Stimulated activated CD8-positive, alpha-beta memory T cell treated with anti-CD3 and anti-CD28 coated beads, Interleukin-15, amount 100 ng/mL, for 1 hour (primary cell): ENCODE results near the gene PRMT7.
"Not testable (repeated sequence)": the region's sequence is repeated elsewhere in the genome, so short reads cannot be mapped to it uniquely, and the experiment has no call there.

ENCODE experiments used
- DNase-seq: peaks from one replicate; pipeline ENCODE4 v3.0.0-alpha.2; 2020; ENCODE audit warnings: low read depth

The PRMT7 gene

DNA sequence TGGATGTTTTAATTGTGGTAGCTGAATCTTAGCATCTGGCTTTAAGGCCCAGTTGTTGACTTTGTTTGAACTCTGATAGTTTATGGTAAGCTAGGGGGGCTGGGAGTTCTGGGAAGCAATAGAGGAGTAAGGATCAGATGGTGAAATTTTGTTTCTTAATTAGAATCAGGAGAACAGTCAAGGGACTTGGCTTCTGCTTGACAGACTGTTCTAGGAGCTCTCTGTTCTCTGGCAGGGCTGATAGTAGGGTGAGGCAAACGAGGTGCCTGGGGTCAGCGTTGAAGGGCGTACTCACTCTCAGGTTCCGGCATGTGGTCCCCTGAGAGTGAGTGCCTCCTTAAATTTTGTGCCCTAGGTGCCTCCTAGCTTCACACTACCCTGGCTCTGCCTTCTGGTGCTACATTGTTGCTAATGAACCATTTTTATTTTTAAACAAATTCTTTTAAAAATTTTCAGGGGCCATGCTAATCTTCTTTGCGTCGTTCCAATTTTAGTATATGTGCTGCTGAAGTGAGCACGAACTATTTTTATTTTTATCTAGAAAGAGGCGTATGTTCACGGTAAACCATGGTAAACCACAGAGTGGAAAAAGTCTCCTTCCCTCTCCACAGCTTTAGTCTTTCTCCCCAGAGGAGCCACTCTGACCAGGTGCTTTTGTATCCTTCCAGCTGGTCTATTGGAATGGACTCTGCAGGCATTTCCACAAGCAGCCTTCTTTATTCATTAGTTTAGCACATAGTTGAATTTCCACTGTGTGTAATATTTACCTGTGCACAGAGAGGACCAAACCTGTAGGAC is 26.8 kb upstream of the PRMT7 start:
- DNase-seq: no peak

DNA sequence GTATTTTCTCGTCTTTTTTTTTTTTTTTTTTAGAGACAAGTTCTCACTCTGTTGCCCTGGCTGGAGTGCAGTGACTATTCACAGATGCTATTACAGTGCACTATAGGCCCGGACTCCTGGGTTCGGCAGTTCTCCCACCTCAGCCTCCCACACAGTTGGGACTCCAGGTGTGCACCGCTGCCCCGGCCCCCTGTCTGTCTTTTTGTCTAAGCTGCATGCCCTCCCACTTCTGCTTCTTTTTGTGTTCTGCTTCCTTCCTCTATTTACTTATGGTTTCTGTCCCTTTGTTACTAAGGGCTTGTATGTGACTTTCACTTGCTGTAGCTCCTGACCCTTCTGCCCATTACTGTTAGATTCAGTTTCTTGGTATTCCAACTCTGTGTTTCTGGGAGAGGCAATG is 26.0 kb upstream of the PRMT7 start:
- no peak for DNase-seq

DNA sequence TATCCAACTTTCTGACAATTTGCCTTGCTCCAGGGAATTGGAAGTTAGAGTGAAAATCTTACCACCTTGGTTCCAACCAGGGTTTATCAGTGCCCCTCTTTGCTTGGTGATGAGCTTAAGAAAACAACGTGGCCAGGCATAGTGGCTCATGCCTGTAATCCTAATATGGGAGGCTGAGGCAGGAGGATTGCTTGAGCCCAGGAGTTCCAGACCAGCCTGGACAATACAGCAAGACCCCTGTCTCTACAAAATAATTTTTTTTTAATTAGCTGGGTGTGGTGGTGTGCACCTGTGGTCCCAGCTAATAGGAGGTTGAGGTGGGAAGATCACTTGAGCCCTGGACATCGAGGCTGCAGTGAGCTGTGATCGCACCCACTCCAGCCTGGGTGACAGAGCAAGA is 25.1 kb upstream of the PRMT7 start:
- DNase-seq: no peak

DNA sequence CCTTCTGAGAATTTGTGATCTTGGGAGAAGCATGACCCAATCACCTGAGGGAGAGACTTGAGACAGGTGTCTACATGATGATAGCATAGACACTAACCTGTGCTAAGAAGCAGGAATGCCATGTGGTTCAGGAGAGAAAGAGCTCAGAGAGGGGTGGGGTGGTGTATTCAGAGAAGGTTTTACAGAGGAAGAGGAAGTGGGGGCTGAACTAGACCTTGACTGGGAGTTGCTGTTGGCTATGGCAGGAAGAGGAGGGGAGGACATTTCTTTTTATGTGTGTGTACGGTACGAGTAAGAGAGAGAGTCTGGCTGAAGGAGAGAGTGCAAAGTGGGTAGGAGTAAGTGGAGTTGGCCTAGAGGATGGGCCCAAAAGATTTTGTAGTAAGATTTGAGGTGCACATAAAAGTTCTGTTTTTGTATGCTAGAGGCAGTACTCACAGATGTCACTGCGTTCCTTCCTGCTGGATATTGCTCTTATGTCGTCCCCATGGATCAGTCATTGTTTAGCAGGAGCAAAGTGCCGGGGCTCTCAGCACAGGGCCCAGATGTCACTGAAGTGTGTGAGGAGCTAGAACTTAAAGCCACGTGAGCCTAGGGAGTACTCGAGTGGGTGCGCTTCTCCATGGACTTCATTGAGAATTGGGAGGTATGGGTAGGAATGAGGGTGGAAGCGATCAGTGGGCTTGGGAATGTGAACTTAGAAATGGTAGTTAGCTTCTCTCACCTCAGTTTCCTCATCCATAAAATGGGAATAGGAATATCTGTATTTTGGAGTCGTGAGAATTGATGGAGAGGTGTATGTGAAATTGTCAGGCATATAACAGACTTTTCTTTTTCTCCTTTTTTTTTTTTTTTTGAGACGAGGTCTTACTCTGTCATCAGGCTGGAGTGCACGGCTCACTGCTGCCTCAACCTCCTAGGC is 24.4 kb upstream of the PRMT7 start:
- DNase-seq: no peak

DNA sequence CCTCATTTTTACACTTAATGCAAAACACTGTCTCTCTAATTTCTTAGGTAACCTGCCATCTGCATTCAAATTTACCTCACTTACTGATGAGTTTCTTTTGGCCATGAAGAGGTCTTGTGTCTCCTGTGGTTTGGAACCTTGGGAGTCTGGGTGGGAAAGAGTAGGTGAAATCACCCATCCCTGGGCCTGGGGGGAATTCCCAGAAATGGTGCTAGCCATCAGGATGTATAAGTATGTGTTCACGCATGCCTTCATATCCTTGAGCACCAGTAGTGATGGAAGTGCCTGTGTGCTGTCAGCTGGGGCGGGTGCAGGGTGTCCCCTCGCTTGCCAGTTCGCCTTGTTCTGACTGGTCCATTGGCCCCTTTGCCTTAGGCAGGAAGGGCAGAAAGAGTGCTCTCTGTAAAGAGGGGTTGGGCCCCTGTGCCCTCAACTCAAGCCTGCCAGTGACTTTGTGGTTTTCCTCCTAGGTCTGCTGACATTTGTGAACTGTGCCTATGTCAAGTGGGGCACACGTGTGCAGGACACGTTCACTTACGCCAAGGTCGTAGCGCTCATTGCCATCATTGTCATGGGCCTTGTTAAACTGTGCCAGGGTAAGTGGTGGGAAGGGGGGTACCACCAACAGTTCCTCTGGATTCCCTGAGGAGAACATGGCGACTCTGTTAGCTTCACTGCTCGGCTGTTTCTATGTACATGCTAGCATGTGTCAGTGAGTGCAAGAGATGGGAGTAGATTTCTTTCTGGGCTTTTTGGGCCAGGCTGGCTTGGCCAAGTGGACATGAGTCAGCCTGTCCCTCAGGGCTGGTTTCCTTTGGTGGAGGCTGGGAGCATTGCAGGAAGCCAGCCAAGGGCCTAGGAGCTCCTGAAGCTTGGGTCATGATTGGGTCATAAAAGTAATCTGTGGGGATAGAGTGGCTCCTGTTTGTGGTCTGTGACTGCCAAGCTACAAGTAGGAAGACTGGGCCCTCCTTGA is 23.3 kb upstream of the PRMT7 start:
- no peak for DNase-seq

DNA sequence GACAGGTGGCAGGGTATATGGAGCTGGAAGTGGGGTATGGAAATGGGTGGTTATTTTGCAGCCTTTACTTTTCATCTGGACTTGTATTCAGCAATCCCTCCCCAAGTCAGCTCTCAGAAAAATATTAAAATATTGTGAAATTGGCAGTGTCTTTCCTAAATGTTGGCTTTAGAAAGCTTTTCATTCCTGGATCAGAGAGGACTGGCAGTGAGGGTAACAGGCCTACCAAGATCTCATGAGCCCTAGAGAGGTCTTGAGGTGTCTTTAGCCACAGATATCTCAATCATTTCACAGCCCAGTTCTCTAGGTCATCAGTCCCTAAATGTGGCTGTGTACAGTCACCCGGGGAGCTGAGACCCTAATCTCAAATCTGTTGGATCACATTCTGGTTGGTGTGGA is 22.6 kb upstream of the PRMT7 start:
- DNase-seq: no peak

DNA sequence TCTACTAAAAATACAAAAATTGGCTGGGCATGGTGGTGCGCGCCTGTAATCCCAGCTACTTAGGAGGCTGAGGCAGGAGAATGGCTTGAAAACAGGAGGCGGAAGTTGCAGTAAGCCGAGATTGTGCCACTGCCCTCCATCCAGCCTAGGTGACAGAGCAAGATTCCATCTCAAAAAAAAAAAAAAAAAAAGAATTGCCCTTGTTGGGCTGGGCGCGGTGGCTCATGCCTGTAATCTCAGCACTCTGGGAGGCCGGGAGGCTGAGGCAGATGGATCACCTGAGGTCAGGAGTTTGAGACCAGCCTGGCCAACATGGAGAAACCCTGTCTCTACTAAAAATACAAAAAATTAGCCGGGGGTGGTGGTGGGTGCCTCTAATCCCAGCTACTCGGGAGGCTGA is 22.0 kb upstream of the PRMT7 start:
- not testable (repeated sequence) for DNase-seq

DNA sequence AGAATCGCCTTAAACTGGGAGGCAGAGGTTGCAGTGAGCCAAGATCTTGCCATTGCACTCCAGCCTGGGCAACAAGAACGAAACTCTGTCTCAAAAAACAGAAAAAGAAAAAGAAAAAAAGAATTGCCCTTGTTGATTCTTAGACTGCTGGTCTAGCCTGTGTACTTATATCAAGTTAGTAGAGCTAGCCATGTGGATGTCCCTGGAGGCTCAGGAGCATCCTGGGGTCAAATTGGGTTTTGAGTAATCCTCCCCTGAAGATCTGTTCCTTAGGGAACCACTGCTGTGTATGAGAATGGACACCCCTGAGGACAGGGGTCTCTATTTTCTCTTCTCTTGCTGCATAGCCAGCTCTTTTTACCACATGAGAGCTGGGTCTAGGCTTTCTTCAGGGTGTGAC is 21.6 kb upstream of the PRMT7 start:
- DNase-seq: no peak

DNA sequence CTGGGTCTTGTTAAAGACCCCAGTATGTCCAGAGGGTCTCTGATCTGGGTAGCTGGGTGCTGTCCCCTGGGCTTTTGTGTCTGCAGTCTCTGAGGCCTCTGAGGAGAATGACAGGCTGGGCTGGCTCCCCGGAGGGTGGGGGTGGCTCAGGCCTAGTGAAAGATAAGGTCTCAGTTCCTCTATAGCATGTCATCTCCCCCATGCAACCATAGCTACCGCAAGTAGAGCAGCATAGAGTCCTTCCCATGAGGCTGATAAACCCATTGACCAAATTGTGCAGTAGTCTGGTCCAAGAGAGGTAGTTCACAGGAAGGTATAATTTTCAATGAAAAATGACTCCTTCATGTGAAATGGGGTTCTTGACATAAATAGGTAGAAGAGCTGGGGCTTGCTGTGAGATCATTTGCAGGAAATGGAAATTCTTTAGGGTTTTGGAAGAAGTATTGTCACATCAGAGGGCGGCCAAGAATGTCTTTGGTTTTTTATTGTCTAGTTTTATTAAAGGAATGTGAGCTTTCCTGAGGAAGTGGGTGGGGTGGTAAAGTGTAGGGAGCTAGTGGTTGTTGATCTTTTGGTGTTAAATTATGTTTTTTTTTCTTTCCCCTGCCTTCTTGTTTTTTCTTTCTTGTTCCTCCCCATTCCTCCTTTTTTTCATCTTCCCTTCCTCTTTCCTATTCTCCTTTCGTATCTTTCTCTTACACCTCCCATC is 21.0 kb upstream of the PRMT7 start:
- no peak for DNase-seq

DNA sequence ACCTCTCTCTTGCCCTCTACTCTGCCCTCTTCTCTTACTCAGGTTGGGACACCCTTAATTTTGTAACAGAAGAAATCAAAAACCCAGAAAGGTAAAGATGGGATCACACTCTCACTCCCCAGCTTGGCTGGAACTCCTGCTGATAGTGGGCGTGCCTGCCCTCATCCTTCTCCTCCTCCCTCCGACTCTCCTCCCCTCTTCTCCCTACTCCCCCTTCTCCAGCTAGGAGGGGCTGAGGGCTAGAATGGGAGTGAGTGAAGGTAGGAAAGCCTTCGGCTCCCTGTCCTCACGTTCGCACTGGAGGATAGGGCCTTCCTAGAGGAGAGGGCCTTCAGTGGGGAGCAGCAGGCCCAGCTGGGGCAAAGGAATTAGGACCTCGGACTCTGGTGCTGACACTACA is 20.4 kb upstream of the PRMT7 start:
- no peak for DNase-seq

DNA sequence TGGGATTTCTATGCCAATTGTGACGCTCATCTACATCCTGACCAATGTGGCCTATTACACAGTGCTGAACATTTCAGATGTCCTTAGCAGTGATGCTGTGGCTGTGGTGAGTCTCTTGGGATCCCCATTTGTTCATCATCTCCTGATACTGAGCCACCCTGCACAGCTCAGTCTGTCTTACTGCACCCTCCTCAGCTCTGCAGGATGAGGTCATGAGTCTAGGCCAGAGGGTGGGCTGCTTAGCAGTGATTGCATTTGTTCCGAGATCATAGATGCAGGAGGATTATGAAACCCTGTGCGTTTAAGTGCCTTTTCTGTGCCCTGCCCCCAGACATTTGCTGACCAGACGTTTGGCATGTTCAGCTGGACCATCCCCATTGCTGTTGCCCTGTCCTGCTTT is 19.6 kb upstream of the PRMT7 start:
- DNase-seq: no peak

DNA sequence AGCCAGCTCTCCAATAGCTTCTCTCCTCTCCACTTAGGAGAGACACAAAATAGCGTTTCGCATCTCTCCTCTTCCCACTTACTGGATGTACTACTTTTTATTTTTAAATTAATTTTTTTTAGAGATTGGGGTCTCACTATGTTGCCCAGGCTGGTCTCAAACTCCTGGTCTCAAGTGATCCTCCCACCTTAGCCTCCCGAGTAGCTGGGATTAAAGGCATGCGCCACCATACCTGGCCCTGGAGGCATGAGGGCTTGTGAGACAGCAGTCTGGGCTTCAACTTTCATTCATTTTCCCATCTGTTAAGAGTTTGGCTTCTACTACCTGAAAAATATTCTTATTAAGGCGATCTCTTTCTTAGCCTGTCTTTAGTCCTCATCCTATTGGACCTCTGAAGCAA is 18.4 kb upstream of the PRMT7 start:
- no peak for DNase-seq

DNA sequence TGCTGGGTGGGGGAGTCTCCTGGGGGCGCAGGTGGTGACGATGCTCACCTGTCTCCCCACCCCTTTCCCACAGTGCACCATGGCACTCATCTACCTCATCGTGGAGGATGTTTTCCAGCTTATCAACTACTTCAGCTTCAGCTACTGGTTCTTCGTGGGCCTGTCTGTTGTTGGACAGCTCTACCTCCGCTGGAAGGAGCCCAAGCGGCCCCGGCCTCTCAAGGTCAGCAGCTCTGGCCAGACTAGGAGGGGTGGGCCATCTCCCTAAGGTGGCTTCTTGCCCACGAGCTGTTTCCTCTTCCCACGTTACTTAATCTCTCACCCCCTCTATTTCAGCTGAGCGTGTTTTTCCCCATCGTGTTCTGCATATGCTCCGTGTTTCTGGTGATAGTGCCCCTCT is 14.5 kb upstream of the PRMT7 start:
- DNase-seq: no peak

DNA sequence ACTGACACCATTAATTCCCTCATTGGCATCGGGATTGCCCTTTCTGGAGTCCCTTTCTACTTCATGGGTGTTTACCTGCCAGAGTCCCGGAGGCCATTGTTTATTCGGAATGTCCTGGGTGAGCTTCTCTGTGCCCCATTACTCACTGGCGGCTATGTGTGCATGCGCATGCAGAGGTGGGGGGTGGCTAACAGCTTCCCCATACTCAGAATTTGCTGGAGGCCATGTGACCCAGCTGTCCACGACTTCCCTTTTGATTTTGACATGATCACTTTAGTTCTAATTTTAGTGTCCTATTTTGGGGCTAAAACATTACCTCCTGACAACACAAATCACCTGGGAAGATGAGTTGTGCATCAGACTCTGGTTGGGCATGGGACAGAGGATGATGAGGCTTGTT is 14.1 kb upstream of the PRMT7 start:
- no peak for DNase-seq

DNA sequence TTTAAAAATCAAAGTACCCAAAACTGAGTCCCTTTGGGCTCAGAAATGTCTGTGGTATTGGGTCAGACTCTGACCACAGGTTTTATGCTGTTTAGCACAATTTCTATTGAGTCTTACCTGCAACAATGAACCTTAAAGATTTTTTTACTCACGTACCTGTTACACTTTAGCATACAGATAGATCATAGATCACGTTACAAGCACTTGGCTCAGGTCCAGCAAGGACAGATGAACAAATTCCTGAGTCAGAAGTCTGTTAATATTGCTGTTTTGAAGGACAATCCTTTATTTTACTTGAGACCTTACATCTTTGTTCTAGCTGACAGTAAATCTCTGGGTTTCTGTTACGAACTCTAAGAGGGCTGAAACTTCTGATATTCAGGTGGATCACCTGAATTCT is 12.9 kb upstream of the PRMT7 start:
- DNase-seq: no peak

DNA sequence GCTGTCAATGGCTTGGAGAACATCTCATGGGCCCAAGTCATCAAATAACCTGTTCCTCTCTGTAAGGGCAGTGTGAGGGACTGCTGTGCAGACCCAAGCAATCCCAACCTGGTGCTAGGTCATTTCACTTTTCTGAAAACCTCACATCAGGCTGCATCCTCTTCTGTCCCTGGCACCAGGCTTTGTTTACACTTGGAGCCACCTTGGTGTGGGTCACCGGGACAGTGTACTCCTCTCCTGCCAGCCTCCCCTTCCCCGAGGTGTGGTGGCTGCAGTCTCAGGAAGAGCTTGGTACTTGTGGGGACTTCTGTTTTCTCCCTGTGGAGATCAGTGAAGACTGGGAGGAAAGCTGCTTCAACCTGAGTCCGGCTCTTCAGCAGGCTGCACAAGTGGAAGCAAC is 12.5 kb upstream of the PRMT7 start:
- no peak for DNase-seq

DNA sequence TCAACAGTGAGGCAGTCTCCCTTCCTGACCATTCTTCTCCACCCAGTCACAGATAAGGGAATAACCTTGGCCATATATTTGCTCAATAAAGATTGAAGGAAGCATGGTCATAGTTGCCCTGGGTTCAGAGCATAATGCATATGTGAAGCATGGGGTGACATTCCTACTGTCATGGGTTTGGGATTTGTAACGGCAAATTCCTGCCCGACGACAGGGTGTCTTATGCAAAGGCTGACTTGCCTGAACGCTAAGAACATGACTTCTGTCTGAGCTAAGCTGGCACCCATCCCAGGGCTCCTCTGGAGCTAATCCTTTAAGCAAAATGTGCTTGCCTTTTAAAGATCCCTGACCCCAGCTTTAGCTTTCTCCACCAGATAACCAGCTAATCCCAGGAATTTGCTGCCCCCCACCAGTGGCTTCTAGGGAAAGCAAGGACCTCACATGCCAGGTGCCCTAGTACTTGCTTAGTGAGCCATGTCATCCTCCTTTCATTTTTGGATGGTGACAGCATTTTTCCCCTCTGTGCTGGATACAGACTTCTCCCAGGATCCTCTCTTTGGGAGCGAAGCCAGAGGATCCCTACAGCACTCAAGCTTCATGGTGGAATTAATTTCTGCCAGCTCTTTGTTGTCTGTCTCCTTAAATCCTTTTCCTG is 11.8 kb upstream of the PRMT7 start:
- DNase-seq: no peak

DNA sequence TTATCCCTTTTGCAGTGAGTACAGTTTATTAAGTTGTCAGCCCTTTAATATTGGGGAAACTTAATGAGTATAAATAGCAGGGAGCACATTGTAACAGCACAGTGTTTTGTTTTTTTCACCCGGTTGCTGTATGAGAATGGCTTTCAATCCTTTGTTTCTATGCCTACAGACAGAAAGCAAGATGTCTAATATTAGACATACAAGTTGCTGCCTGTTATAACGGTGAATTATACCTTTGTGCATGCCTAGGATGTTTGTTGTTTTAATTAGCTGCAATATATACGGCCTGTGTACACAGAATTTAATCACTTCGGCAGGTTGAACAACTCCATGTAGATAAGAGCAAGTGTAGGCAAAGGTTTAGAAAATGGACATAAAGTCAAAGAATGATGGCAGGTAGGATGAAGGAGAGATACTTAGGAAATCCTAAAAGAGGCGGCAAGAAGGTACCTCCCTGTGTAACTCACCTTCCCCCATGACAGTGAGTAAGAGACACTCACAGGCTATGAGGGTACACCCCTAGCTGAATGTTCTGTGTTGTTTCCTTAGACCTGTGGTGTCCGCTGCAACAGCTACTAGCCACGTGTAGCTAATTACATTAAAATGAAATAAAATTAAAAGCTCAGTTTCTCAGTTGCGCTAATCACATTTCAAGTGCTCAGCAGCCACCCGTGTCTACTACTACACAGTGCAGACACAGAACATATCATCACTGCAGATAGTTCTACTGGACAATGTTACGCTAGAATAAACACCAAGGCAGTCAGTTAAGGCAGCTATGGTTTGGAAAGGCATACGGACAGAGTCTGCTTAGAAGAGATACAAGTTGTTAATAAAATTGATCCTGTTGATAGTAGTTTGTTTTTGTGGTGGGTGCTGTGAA is 11.0 kb upstream of the PRMT7 start:
- no peak for DNase-seq

DNA sequence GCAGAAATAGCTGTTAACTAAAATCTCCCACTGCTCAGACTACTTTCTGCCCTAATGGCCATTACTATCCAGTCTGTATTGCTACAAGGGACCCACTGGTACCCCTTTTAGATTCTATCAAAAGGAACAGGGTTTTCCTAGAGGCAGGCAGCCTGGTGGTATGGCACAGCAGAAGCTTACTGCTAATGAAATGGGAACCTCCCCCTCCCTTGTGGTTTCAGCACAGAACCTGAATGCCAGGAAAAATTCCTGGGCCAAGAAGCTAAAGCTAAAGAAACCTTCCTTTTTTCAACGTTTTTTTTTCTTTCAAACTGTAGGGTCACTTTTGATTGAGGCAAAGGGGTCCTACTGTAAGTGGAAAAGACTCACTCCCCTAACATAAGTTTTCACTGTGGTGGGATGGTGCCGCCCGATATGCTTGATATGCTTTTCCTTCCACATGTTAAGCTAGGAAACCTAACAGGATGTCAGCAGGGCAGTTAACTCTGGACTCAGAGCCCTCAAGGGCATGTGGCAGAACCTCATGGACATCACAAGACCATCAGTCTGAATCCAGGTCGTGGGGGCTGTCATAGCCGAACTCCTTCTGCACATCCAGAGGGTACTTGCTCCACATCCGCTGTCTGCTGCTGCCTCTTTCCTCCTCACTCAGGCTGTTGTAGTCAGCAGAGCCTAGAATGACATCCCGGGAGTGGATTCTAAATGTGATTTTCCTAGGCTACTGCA is 9.9 kb upstream of the PRMT7 start:
- DNase-seq: no peak
